G401.6 (cell line): Measurements from ENCODE around the gene CAND2.
"Not testable (repeated sequence)": the region's sequence is repeated elsewhere in the genome, so short reads cannot be mapped to it uniquely, and the experiment has no call there.

Experiments
- FAIRE-seq: peaks from 2 replicates; lab custom pipeline; 2012; peaks lifted over from hg19 to GRCh38; lab: Jason Lieb, UNC

Gene CAND2

GRCh38 chr3:12831301-12831866 is 34.9 kb downstream of the CAND2 start:
- FAIRE-seq: no peak

GRCh38 chr3:12832350-12833221 is 36.1 kb downstream of the CAND2 start:
- no peak for FAIRE-seq

- peak; percentile 85 for FAIRE-seq
Measured at GRCh38 chr3:12833222-12834161, 37.0 kb downstream of the CAND2 start.

GRCh38 chr3:12835052-12835665 is 38.7 kb downstream of the CAND2 start:
- no peak for FAIRE-seq

GRCh38 chr3:12837295-12837986 is 41.0 kb downstream of the CAND2 start:
- FAIRE-seq: no peak

- no peak for FAIRE-seq
Measured at GRCh38 chr3:12838179-12838965, 41.9 kb downstream of the CAND2 start.

- FAIRE-seq: no peak
Measured at GRCh38 chr3:12839156-12839946, 42.9 kb downstream of the CAND2 start.

GRCh38 chr3:12840148-12840547 is 43.7 kb downstream of the CAND2 start:
- FAIRE-seq: not testable (repeated sequence)

- no peak for FAIRE-seq
Measured at GRCh38 chr3:12840591-12841148, 44.2 kb downstream of the CAND2 start.

- peak; percentile 91 for FAIRE-seq
Measured at GRCh38 chr3:12841149-12841969, 44.9 kb downstream of the CAND2 start, which contains the start of gene RPL32. TSS of gene RPL32 (minus strand) at chr3:12841565. CDS start at chr3:12840237, 1,328 bp downstream.

- no peak for FAIRE-seq
Measured at GRCh38 chr3:12841970-12842328, 45.5 kb downstream of the CAND2 start.

- no peak for FAIRE-seq
Measured at GRCh38 chr3:12842469-12842868, 46.0 kb downstream of the CAND2 start.

GRCh38 chr3:12845811-12846210 is 49.3 kb downstream of the CAND2 start:
- no peak for FAIRE-seq

GRCh38 chr3:12852201-12852600 is 55.7 kb downstream of the CAND2 start:
- no peak for FAIRE-seq

- FAIRE-seq: not testable (repeated sequence)
Measured at GRCh38 chr3:12853847-12854246, 57.4 kb downstream of the CAND2 start.

GRCh38 chr3:12854565-12854964 is 58.1 kb downstream of the CAND2 start:
- FAIRE-seq: no peak

- no peak for FAIRE-seq
Measured at GRCh38 chr3:12856626-12857025, 60.1 kb downstream of the CAND2 start.

GRCh38 chr3:12859840-12860239 is 63.4 kb downstream of the CAND2 start:
- FAIRE-seq: no peak

- no peak for FAIRE-seq
Measured at GRCh38 chr3:12861611-12862010, 65.1 kb downstream of the CAND2 start.
